SH-SY5Y (cell line): ENCODE results near the gene FRK.

Experiments
- GATA2 ChIP-seq: IDR thresholded peaks from 2 replicates; pipeline ENCODE4 v1.6.1; 2011; ENCODE audit warnings: mild to moderate bottlenecking, low read depth, low read length
- GATA3 ChIP-seq: IDR thresholded peaks from 2 replicates; pipeline ENCODE4 v1.6.1; 2011; ENCODE audit warnings: low read depth, mild to moderate bottlenecking, low read length, moderate library complexity

GRCh38 chr6:116055513-116055912, 5.2 kb downstream of the FRK start:
- TF ChIP-seq GATA2 = no peak
- no peak for TF ChIP-seq GATA3
